T47D (cell line): Measurements from ENCODE around the gene GPR26.
"Not testable (repeated sequence)": the region's sequence is repeated elsewhere in the genome, so short reads cannot be mapped to it uniquely, and the experiment has no call there.

Experiments
- DNase-seq, 2 experiments: peaks; one replicate each; pipeline versions ENCODE4 v3.0.0 to v3.0.0-alpha.2; 2011 to 2012; ENCODE audit warnings: low read depth in 1 of 2, low spot score in 1 of 2
- JUND ChIP-seq: IDR thresholded peaks from 2 replicates; pipeline ENCODE4 v1.6.1; 2012; ENCODE audit warnings: low read depth
- in situ Hi-C: cut with HindIII; loops from 2 replicates; pipeline ENCODE4 v1.10.0; 2016; ENCODE audit warnings: low sequenced_read_pairs, low pct_unique_long_range_greater_than_20kb

GPR26 gene

DNA sequence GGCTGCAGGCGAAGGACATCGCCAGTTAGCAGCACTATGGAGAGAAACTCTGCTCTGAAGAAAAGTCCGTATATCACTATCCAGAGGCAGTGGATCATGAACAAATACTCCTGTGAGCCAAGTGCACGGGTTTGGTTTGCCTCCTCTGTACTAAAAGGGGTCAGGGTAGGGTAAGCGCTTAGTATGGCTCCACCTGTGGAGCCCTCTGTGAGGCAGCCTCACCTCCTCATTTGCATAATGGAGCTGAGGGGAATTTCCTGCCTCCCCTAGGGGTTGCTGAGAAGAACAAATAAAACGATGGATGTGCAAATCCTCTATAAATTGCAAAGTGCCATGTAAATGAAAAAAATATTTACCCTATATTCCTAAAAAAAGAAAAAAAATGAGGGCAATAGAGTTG is 63.4 kb downstream of the GPR26 start:
- no peak for TF ChIP-seq JUND
- in situ Hi-C loops: no loop called here

DNA sequence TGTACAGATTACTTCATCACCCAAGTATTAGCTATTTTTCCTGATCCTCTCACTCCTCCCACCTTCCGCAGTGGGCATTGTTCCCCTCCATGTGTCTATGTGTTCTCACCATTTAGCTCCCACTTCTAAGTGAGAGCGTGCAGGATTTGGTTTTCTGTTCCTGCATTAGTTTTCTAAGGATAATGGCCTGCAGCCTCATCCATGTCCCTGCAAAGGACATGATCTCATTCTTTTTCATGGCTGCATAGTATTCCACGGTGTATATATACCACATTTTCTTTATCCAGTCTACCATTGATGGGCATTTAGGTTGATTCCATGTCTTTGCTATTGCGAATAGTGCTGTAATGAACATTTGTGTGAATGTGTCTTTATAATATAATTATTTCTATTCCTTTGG is 70.8 kb downstream of the GPR26 start:
- in situ Hi-C loops, DNase-seq: not testable (repeated sequence)

More for the DNA sequence above, 63.4 kb downstream of the GPR26 start:
- no peak for DNase-seq

DNA sequence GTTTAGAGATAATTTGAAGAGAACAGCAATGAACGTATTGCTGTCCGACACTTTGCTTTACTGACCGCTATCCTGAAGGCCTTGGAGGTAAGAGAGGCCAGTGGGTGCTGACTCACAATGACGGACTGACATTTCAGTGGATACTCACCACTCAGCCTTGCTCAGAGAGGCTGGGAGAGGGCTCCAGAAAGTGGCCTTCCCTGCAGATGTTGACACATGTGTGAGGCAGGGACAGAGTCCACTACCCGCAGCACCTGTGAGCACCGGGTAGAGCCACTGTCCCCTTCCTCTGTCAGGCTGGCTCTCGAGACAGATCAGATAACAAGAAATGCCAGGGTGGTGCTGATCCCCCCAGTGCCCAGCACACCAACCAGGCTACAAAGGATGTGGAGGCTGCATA is 75.0 kb downstream of the GPR26 start:
- no peak for DNase-seq
- TF ChIP-seq JUND: no peak
- in situ Hi-C loops: no loop called here

DNA sequence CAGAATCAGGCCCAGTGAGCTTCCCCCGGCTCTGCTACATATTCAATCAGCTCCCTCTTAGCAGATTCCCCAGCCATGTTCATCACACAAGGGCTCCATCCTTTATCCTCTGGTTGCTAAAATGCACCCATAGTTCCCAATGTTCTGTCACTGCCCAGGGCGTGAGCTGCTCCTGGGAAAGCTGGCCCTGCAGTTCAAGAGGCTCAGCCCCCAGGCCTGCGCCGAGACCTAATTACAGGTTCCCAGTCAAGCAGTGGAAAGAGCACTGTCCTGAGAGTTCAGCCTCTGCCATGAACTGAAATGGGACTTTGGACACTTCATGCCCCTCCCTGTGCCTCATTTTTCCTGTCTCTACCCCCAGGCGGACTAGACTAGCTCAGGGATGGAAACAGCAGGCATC is 75.6 kb downstream of the GPR26 start:
- in situ Hi-C loops: no loop called here
- TF ChIP-seq JUND: no peak
- DNase-seq: no peak

DNA sequence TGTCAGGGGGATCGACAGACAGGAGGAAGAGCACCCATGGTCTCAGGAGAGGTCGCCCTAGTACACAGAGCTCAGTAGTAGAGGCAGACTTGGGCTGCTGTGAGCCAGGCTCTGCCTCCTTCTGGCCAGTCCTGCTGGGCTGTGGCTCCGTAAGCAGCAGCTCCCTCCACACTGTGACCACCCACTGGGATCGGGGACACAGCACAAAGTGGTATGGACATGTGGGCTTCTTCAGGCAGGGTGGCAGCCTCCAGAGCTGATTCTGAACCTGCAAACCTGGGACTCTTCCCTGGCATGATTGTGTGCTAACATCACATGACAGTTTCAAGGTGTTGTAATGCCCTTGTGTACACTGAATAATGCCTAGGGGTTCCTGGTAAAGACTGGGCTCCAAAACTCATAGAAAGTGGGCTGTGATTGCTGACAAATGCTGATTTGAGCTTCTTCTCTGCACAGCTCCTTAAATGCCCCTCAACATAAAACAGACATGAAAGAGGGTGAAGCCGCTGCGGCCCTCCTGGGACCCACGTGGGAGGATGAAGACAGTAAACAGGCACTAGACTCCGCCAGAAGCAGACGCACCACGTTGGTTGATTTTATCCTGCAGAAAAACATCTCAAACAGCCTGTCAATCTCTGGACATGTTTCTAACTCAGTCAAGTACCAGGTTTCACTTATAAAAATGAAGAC is 76.7 kb downstream of the GPR26 start:
- in situ Hi-C loops: no loop called here
- DNase-seq: peak in 1 of 2 experiments; percentile 54
- no peak for TF ChIP-seq JUND

DNA sequence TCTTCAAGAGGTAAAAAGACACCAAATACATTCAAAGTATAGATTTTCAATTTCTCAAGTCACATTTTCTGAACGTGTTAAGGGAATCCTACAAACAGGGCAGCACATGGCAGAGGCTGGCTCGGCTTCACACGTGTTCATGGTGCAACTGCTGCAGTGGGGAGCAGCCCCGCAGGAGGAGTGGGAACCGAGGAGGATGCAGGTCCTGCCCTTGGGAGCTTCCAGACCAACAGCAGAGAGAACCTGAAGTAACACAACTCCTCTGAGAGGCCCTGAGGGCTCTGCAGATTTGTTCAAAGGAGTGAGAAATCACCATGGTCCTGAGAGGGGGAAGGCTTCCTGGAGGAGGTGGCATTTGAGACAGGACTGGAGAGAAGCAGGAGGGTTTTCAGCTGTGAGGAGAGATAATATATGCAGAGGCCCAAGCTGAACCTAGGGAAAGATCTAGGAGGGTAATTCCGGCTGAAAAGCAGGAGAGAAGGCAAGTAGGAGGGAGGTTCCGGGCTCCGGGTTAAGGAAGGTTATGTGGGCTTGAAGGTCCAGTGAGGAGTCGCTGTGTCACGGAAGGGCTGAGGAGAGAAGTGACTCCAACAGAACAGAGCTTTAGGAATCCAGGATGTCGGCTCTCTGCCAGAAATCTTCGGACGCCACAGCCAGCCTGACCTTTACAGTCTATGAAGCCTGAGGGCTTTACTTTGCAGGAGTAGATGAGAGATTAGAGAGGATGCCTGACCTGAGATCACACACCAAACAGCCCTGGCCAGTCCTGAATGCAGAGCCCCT is 77.5 kb downstream of the GPR26 start:
- DNase-seq: peak; percentile 11 to 94
- in situ Hi-C loops: no loop called here
- no peak for TF ChIP-seq JUND

DNA sequence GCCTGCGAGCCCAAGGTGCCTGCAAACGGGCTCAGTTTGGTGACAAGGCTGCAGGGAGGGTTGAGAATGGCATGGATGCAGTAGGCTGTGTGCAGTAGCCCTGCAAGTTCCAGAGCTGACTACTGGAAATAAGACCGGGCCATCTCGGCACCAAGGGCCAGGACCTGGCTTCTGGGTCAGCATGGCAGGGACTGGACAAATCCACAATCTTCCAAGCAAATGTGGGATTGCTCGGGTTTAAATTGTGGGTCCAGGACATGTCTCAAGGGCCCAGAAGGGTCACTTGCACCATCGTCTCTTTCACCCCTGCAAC is 78.0 kb downstream of the GPR26 start:
- no peak for DNase-seq
- in situ Hi-C loops: no loop called here

More for the DNA sequence above, 78.0 kb downstream of the GPR26 start:
- no peak for TF ChIP-seq JUND
